HCT116 (cell line): ENCODE data around the gene TTC39C. TPM values are rescaled to one million over a fixed set of nuclear protein-coding genes. Genes with fewer than 3 reads are reported as not detected.

Experiments
- ATAC-seq: fragments of 200-7000 bp; cut with Tn5 transposase; 2 replicates; pipeline ENCODE4 v1.9.1; 2020; ENCODE audit warnings: mild to moderate bottlenecking, moderate library complexity
- BruUV-seq: library from RNA; stranded (reverse); fragments of 400-500 nt; replicated peaks from 2 replicates; lab custom pipeline; 2021; lab: Mats Ljungman, UMichigan
- CTCF ChIA-PET: fragments of 300-600 bp; sonication (Branson Sonifier 250); formaldehyde crosslinking; loops from one replicate; lab custom pipeline; 2021; ENCODE audit warnings: antibody characterized with exemption; lab: Charles Lee
- POLR2A ChIA-PET: fragments of 300-600, 350-600 bp; sonication (Branson Sonifier 250); formaldehyde crosslinking; loops from one replicate; lab custom pipeline; 2021; ENCODE audit warnings: antibody characterized with exemption; lab: Charles Lee
- RAD21 ChIA-PET, 2 experiments: fragments of 300-600 bp; sonication (Branson Sonifier 250); formaldehyde crosslinking; loops; one replicate each; lab custom pipeline; 2023; ENCODE audit warnings: low total read pairs in 2 of 2; ENCODE audit not compliant: uncharacterized antibody in 2 of 2, unreplicated experiment in 2 of 2, low non-redundant PET in 1 of 2; lab: Charles Lee
- DNase-seq: peaks from one replicate; pipeline ENCODE4 v3.0.0-alpha.2; 2010; ENCODE audit warnings: low read depth, low spot score
- H2AFZ ChIP-seq: fragments of 200-600 bp; shearing (Covaris generic), sonication (generic); 2 replicates; pipeline ENCODE4 v1.6.1; 2017; ENCODE audit warnings: low read depth, mixed run types, mixed read lengths, antibody characterized with exemption, low read length; ENCODE audit not compliant: poor library complexity, severe bottlenecking
- H3K27ac ChIP-seq: 2 replicates; pipeline ENCODE4 v1.5.1; 2012; ENCODE audit warnings: low read depth, low read length
- H3K27me3 ChIP-seq: fragments of 200-600 bp; sonication (generic); 2 replicates; pipeline ENCODE4 v1.6.1; 2016; ENCODE audit warnings: mixed run types, low read length, mixed read lengths; ENCODE audit not compliant: insufficient read depth
- H3K36me3 ChIP-seq, 2 experiments: fragments of 200-500 bp in 1 of 2; fragments of 200-600 bp in 1 of 2; sonication (Bioruptor generic) in 1 of 2; sonication (generic) in 1 of 2; 2 replicates each; pipeline versions ENCODE4 v1.5.1 to v1.6.1; 2014 to 2016; ENCODE audit warnings: low read length in 2 of 2, inconsistent platforms in 1 of 2, mixed read lengths in 1 of 2, mixed run types in 1 of 2; ENCODE audit not compliant: insufficient read depth in 2 of 2, control insufficient read depth in 1 of 2
- H3K4me1 ChIP-seq, 2 experiments: fragments of 200-600 bp in 1 of 2; sonication (generic) in 1 of 2; 2 replicates each; pipeline versions ENCODE4 v1.5.1 to v1.6.1; 2012 to 2017; ENCODE audit warnings: low read length in 2 of 2, inconsistent platforms in 1 of 2, mild to moderate bottlenecking in 1 of 2, mixed read lengths in 1 of 2, mixed run types in 1 of 2, moderate library complexity in 1 of 2; ENCODE audit not compliant: insufficient read depth in 2 of 2, control insufficient read depth in 1 of 2
- H3K4me2 ChIP-seq: fragments of 200-600 bp; sonication (generic); 2 replicates; pipeline ENCODE4 v1.6.1; 2017; ENCODE audit warnings: mixed run types, low read length, mixed read lengths
- H3K4me3 ChIP-seq, 2 experiments: fragments of 200-600 bp in 1 of 2; sonication (generic) in 1 of 2; replicated peaks in 1 of 2; 2 replicates each; pipeline ENCODE4 v1.5.1; 2011 to 2016; ENCODE audit warnings: low read length in 2 of 2, control low read depth in 1 of 2, low read depth in 1 of 2, mild to moderate bottlenecking in 1 of 2, mixed read lengths in 1 of 2, mixed run types in 1 of 2
- H3K79me2 ChIP-seq: fragments of 200-600 bp; sonication (generic); 2 replicates; pipeline ENCODE4 v1.6.1; 2017; ENCODE audit warnings: mild to moderate bottlenecking, mixed run types, low read length, moderate library complexity, mixed read lengths; ENCODE audit not compliant: insufficient read depth
- H3K9ac ChIP-seq: fragments of 200-600 bp; sonication (generic); 2 replicates; pipeline ENCODE4 v1.6.1; 2016; ENCODE audit warnings: low read length, mixed read lengths
- H3K9me2 ChIP-seq: fragments of 200-600 bp; sonication (generic), shearing (Covaris generic); 2 replicates; pipeline ENCODE4 v1.6.1; 2017; ENCODE audit warnings: mixed run types, mild to moderate bottlenecking, moderate library complexity; ENCODE audit not compliant: insufficient read depth
- H3K9me3 ChIP-seq, 2 experiments: fragments of 200-500 bp in 1 of 2; fragments of 200-600 bp in 1 of 2; sonication (Bioruptor generic) in 1 of 2; sonication (generic) in 1 of 2; 2 replicates each; pipeline ENCODE4 v1.6.1; 2014 to 2017; ENCODE audit warnings: low read length in 2 of 2, mixed read lengths in 2 of 2, inconsistent platforms in 1 of 2, low read depth in 1 of 2, mild to moderate bottlenecking in 1 of 2, mixed run types in 1 of 2, moderate library complexity in 1 of 2; ENCODE audit not compliant: control insufficient read depth in 1 of 2, insufficient read depth in 1 of 2
- H4K20me1 ChIP-seq: fragments of 200-600 bp; sonication (generic), shearing (Covaris generic); 2 replicates; pipeline ENCODE4 v1.6.1; 2017; ENCODE audit warnings: mixed run types, mild to moderate bottlenecking, moderate library complexity; ENCODE audit not compliant: insufficient read depth
- CEBPB ChIP-seq: IDR thresholded peaks from 2 replicates; pipeline ENCODE4 v1.6.1; 2012; ENCODE audit warnings: low read depth
- JUND ChIP-seq: IDR thresholded peaks from 2 replicates; pipeline ENCODE4 v1.6.1; 2012
- POLR2A ChIP-seq: IDR thresholded peaks from 2 replicates; pipeline ENCODE4 v1.7.0; 2011; ENCODE audit warnings: borderline replicate concordance; ENCODE audit not compliant: insufficient read depth, insufficient read length; ENCODE audit errors: extremely low read depth
- SIN3A ChIP-seq: IDR thresholded peaks from 2 replicates; pipeline ENCODE4 v1.6.1; 2012; ENCODE audit warnings: low read depth
- TCF7L2 ChIP-seq: IDR thresholded peaks from 2 replicates; pipeline ENCODE4 v1.7.0; 2011; ENCODE audit warnings: borderline replicate concordance, inconsistent platforms; ENCODE audit not compliant: insufficient read depth, insufficient read length; ENCODE audit errors: extremely low read depth
- ZFX ChIP-seq: fragments of 450-650 bp; IDR thresholded peaks from 2 replicates; pipeline ENCODE4 v1.6.1; 2017
- intact Hi-C: fragments of 100-400 bp; cut with micrococcal nuclease; formaldehyde crosslinking; loops from 2 replicates; pipeline ENCODE4 v1.10.0; 2022
- total RNA-seq: library from RNA; stranded (reverse); gene quantifications from one replicate; pipeline ENCODE4 v1.2.1, GENCODE V29; 2021; ENCODE audit not compliant: unreplicated experiment
- TF ChIP-seq, protein P1 (sequence below): IDR thresholded peaks from 2 replicates; pipeline ENCODE4 v1.6.1; 2012

TTC39C gene
- total RNA-seq, 1 experiment from 2014 or later: 24.8 TPM

DNA sequence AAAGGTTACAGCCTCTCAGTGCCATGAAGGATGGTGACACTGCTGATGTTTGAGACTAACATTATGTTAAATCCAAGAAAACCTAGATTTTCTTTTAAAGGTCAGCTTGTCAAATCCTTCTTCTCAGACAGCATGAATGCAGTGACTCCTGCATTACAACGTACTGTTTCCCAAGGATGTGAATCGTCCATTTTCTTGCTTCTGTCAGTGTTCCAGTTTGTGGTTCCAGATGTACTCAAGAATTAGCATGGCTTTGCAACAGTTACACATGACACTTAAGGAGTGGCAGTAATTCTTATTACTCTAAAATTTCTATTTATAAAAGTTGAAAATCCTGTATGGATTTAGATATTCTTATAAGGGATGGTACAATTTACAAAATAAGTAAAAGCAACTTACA is 1.5 kb upstream of the TTC39C start:
- no peak overlapping the region for H3K4me3 ChIP-seq
- H2AFZ ChIP-seq: no peak overlapping the region
- H4K20me1 ChIP-seq: no peaks in the 10 kb centered on the region
- H3K36me3 ChIP-seq: no peaks in the 10 kb centered on the region
- BruUV-seq: no TSS peak
- DNase-seq: no peak
- H3K79me2 ChIP-seq: peaks cover 20% of the 10 kb centered on the region
- no peaks in the 10 kb centered on the region for H3K9me3 ChIP-seq
- CTCF ChIA-PET: interaction anchor here (1.9 kb wide), 1 partner anchor 99 kb away, joined by 4 read pairs; no protein-coding TSS in a partner anchor
- H3K27ac ChIP-seq: no peak overlapping the region
- peaks cover 9 to 21% of the 10 kb centered on the region in 2 experiments; a peak in 3 of 4 replicates for H3K4me1 ChIP-seq
- intact Hi-C loops: loop anchor here (5.0 kb wide), 1 partner anchor 99 kb away; no protein-coding TSS in a partner anchor
- no peak overlapping the region for H3K4me2 ChIP-seq
- H3K9me2 ChIP-seq: no peaks in the 10 kb centered on the region
- no peak for TF ChIP-seq JUND
- TF ChIP-seq SIN3A: no peak
- H3K27me3 ChIP-seq: no peaks in the 10 kb centered on the region
- H3K9ac ChIP-seq: no peak overlapping the region
- ATAC-seq: no peak
- POLR2A ChIA-PET: no interaction called here
- RAD21 ChIA-PET: no interaction called here

DNA sequence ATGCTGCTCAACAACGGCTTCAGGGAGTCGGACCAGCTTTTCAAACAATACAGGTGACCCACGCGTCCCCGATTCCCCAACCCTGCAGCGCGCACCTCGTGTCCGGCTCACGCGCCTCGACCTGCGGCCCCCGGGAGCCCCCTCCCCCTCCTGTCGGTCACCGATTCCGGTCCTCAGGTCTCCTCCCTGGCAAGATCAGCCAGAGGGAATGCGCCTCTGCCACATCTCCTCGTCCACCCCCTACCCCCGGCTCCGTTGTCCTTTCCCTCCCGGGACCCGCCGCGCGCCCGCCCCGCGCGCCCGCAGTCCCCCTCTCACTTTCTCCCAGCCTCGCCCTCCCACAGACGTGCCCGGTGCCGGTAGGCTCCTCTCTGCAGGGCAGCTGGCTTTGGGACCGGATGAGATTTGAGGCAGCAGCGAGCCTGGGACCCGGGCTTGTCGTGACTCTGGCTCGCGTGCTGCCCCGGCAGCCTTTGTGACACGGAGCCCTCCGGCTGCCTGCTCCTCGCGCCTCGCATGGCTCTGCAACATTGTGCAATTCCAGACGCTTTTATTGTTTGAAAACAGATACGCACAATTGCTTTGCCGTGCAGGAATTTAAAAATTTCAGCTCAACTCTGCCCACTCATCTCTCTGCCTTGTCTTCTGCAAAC is 558 bp downstream of the TTC39C start:
- Histone ChIP-seq H3K9ac (peak overlapping the region; percentile 81), H3K79me2 (peaks cover 37% of the 10 kb centered on the region), H3K27me3 (no peaks in the 10 kb centered on the region), H3K9me2 (no peaks in the 10 kb centered on the region), H3K27ac (peak overlapping the region; percentile 76), H3K4me3 (peak overlapping the region; percentile 77 to 85), H2AFZ (no peak overlapping the region), H4K20me1 (no peaks in the 10 kb centered on the region), H3K36me3 (no peaks in the 10 kb centered on the region), H3K4me1 (peaks cover 9 to 21% of the 10 kb centered on the region in 2 experiments; a peak in 3 of 4 replicates), H3K9me3 (no peaks in the 10 kb centered on the region), H3K4me2 (peak overlapping the region; percentile 95)
- CTCF ChIA-PET: interaction anchor here (1.9 kb wide), 1 partner anchor 97 kb away, joined by 4 read pairs; no protein-coding TSS in a partner anchor
- intact Hi-C loops: loop anchor here (5.0 kb wide), 1 partner anchor 97 kb away; no protein-coding TSS in a partner anchor
- POLR2A ChIA-PET: interaction anchor here (1.8 kb wide), 1 partner anchor 61 kb away, joined by 4 read pairs; no protein-coding TSS in a partner anchor
- DNase-seq (no peak), ATAC-seq (peak; percentile 24)
- no TSS peak for BruUV-seq
- RAD21 ChIA-PET: no interaction called here
- peak; percentile 52 for TF ChIP-seq ZFX
- peak; percentile 64 for TF ChIP-seq CEBPB
- TF ChIP-seq, protein P1, sequence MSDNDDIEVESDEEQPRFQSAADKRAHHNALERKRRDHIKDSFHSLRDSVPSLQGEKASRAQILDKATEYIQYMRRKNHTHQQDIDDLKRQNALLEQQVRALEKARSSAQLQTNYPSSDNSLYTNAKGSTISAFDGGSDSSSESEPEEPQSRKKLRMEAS: peak; percentile 40; the same call in 1 of the 2 replicates
- no peak for TF ChIP-seq TCF7L2
- peak; percentile 2 for TF ChIP-seq POLR2A
